Activated naive CD8-positive, alpha-beta T cell treated with anti-CD3 and anti-CD28 coated beads, Interleukin-2, amount 50 U/mL, for 16 hours (primary cell): ENCODE data around the gene CAMTA2.
A peak's percentile ranks its signal among the peaks of the same experiment; 100 is the strongest.

Experiments used
- DNase-seq: peaks from one replicate; pipeline ENCODE4 v3.0.0-alpha.2; 2020; ENCODE audit warnings: low read depth, low spot score

Gene CAMTA2

GRCh38 chr17:4947010-4947410, 40.5 kb downstream of the CAMTA2 start:
- no peak for DNase-seq

GRCh38 chr17:4946312-4946976, 41.0 kb downstream of the CAMTA2 start:
- no peak for DNase-seq

GRCh38 chr17:4945944-4946280, 41.6 kb downstream of the CAMTA2 start:
- no peak for DNase-seq

- DNase-seq = peak; percentile 73
Measured at GRCh38 chr17:4945176-4945943, 42.1 kb downstream of the CAMTA2 start.

GRCh38 chr17:4944554-4945175, 42.8 kb downstream of the CAMTA2 start:
- no peak for DNase-seq

GRCh38 chr17:4944163-4944553, 43.3 kb downstream of the CAMTA2 start:
- DNase-seq = no peak

- DNase-seq = no peak
Measured at GRCh38 chr17:4942760-4943508, 44.5 kb downstream of the CAMTA2 start.

GRCh38 chr17:4941319-4941610, 46.2 kb downstream of the CAMTA2 start:
- DNase-seq = no peak

- DNase-seq = no peak
Measured at GRCh38 chr17:4940555-4941318, 46.7 kb downstream of the CAMTA2 start.

GRCh38 chr17:4939796-4940554, 47.5 kb downstream of the CAMTA2 start, which contains the start of the genes RNF167 and SLC25A11:
TSS of gene RNF167 (plus strand) at chr17:4940268. CDS start at chr17:4940910, 642 bp downstream.
TSS of gene SLC25A11 (minus strand) at chr17:4940046. CDS start at chr17:4939910, 136 bp downstream.
- DNase-seq = peak; percentile 94

GRCh38 chr17:4939546-4939795, 48.0 kb downstream of the CAMTA2 start:
- no peak for DNase-seq

- DNase-seq = no peak
Measured at GRCh38 chr17:4938688-4939545, 48.6 kb downstream of the CAMTA2 start.

GRCh38 chr17:4938069-4938491, 49.4 kb downstream of the CAMTA2 start:
- DNase-seq = no peak

- no peak for DNase-seq
Measured at GRCh38 chr17:4937553-4937952, 49.9 kb downstream of the CAMTA2 start.

- DNase-seq = no peak
Measured at GRCh38 chr17:4936436-4936835, 51.0 kb downstream of the CAMTA2 start.

GRCh38 chr17:4935650-4936049, 51.8 kb downstream of the CAMTA2 start:
- DNase-seq = no peak

GRCh38 chr17:4934173-4934979, 53.1 kb downstream of the CAMTA2 start:
- DNase-seq = no peak

- no peak for DNase-seq
Measured at GRCh38 chr17:4933646-4934045, 53.8 kb downstream of the CAMTA2 start.

GRCh38 chr17:4932756-4933155, 54.7 kb downstream of the CAMTA2 start:
- no peak for DNase-seq
